Measurements from ENCODE around the gene CDH13.

CDH13 gene

GRCh38 chr16:82709987-82710386 lies 83.2 kb downstream of the CDH13 start:
- Histone ChIP-seq H3K4me3 (replicated peaks; ENCODE audit: low read depth, low read length) (no peak overlapping the region), H3K36me3 (ENCODE audit: control insufficient read depth, insufficient read depth, low read length) (no peaks in the 10 kb centered on the region), H3K27me3 (replicated peaks; ENCODE audit: control insufficient read depth, insufficient read depth, low read length) (no peaks in the 10 kb centered on the region)
- no peak for TF ChIP-seq CTCF (IDR thresholded peaks at IDR 0.05; ENCODE audit: insufficient read depth, low read length, poor library complexity, severe bottlenecking)
- no peak for DNase-seq (ENCODE audit: extremely low read depth, insufficient read length)

- no peak for DNase-seq (ENCODE audit: extremely low read depth, insufficient read length)
- Histone ChIP-seq H3K27me3 (replicated peaks; ENCODE audit: control insufficient read depth, insufficient read depth, low read length) (no peaks in the 10 kb centered on the region; the same call in none of the 2 replicates), H3K4me3 (replicated peaks; ENCODE audit: low read depth, low read length) (no peak overlapping the region), H3K36me3 (ENCODE audit: control insufficient read depth, insufficient read depth, low read length) (no peaks in the 10 kb centered on the region)
- no peak for TF ChIP-seq CTCF (IDR thresholded peaks at IDR 0.05; ENCODE audit: insufficient read depth, low read length, poor library complexity, severe bottlenecking)
Observed at GRCh38 chr16:82713778-82714177, 87.0 kb downstream of the CDH13 start.

- DNase-seq (ENCODE audit: extremely low read depth, insufficient read length) = no peak
- Histone ChIP-seq H3K4me3 (replicated peaks; ENCODE audit: low read depth, low read length) (no peak overlapping the region), H3K36me3 (ENCODE audit: control insufficient read depth, insufficient read depth, low read length) (no peaks in the 10 kb centered on the region), H3K27me3 (replicated peaks; ENCODE audit: control insufficient read depth, insufficient read depth, low read length) (no peaks in the 10 kb centered on the region; the same call in none of the 2 replicates)
- no peak for TF ChIP-seq CTCF (IDR thresholded peaks at IDR 0.05; ENCODE audit: insufficient read depth, low read length, poor library complexity, severe bottlenecking)
Observed at GRCh38 chr16:82715160-82715559, 88.4 kb downstream of the CDH13 start.

GRCh38 chr16:82715833-82716232 lies 89.1 kb downstream of the CDH13 start:
- no peak for DNase-seq (ENCODE audit: extremely low read depth, insufficient read length)
- H3K4me3 ChIP-seq (replicated peaks; ENCODE audit: low read depth, low read length) = no peak overlapping the region
- no peaks in the 10 kb centered on the region; the same call in none of the 2 replicates for H3K27me3 ChIP-seq (replicated peaks; ENCODE audit: control insufficient read depth, insufficient read depth, low read length)
- H3K36me3 ChIP-seq (ENCODE audit: control insufficient read depth, insufficient read depth, low read length) = no peaks in the 10 kb centered on the region
- no peak for TF ChIP-seq CTCF (IDR thresholded peaks at IDR 0.05; ENCODE audit: insufficient read depth, low read length, poor library complexity, severe bottlenecking)

- TF ChIP-seq CTCF (IDR thresholded peaks at IDR 0.05; ENCODE audit: insufficient read depth, low read length, poor library complexity, severe bottlenecking) = no peak
- H3K36me3 ChIP-seq (ENCODE audit: control insufficient read depth, insufficient read depth, low read length) = no peaks in the 10 kb centered on the region
- DNase-seq (ENCODE audit: extremely low read depth, insufficient read length) = no peak
- H3K4me3 ChIP-seq (replicated peaks; ENCODE audit: low read depth, low read length) = no peak overlapping the region
- no peaks in the 10 kb centered on the region; the same call in none of the 2 replicates for H3K27me3 ChIP-seq (replicated peaks; ENCODE audit: control insufficient read depth, insufficient read depth, low read length)
Observed at GRCh38 chr16:82716361-82716855, 89.6 kb downstream of the CDH13 start.

- Histone ChIP-seq H3K27me3 (replicated peaks; ENCODE audit: control insufficient read depth, insufficient read depth, low read length) (no peaks in the 10 kb centered on the region; the same call in none of the 2 replicates), H3K4me3 (replicated peaks; ENCODE audit: low read depth, low read length) (no peak overlapping the region), H3K36me3 (ENCODE audit: control insufficient read depth, insufficient read depth, low read length) (no peaks in the 10 kb centered on the region)
- no peak for TF ChIP-seq CTCF (IDR thresholded peaks at IDR 0.05; ENCODE audit: insufficient read depth, low read length, poor library complexity, severe bottlenecking)
- no peak for DNase-seq (ENCODE audit: extremely low read depth, insufficient read length)
Observed at GRCh38 chr16:82720414-82720813, 93.6 kb downstream of the CDH13 start.
